ENCODE measurements around the gene MYO9A. TPM values are rescaled to one million over a fixed set of nuclear protein-coding genes. Genes with fewer than 3 reads are reported as not detected.

Gene MYO9A
- total and polyA plus RNA-seq, 11 donors, result 3.2 to 33.9 (median 29.9) TPM

DNA sequence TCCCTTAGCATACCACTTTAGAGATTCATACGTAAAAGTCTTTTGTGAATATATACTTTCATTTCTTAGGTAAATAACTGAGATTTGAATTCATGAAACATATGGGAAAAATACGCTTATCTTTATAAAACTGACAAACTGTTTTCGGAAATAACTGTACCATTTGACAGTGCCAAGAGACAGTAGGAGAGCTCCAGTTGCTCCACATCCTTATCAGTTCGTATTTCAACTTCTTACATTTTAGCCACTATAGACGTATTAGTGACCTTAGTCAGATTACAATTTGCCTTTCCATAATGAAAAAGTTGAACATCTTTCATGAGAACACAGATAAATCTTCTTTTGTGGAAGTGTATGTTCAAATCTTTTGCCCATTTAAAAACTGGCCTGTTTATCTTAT is 174.1 kb downstream of the MYO9A start:
- Histone ChIP-seq H3K36me3 (peaks cover 0 to 3% (median 0%) of the 10 kb centered on the region in 9 donors), H3K27me3 (no peaks in the 10 kb centered on the region), H3K9me3 (no peaks in the 10 kb centered on the region), H3K4me1 (no peaks in the 10 kb centered on the region), H3K4me3 (no peak overlapping the region), H3K27ac (no peak overlapping the region)
- intact Hi-C loops (cut with DNase I), result loop anchor here in 1 of 10 donors (1.0 kb wide), 1 partner anchor 13 kb away; no protein-coding TSS in a partner anchor
- DNase-seq (no peak), ATAC-seq (no peak)
- WGBS, 4 donors, result 91 to 95% (median 94%) methylated on average over 5 of the region's 5 CpGs
- TF ChIP-seq POLR2A (IDR thresholded peaks at IDR 0.05), result no peak
- TF ChIP-seq, protein P1, sequence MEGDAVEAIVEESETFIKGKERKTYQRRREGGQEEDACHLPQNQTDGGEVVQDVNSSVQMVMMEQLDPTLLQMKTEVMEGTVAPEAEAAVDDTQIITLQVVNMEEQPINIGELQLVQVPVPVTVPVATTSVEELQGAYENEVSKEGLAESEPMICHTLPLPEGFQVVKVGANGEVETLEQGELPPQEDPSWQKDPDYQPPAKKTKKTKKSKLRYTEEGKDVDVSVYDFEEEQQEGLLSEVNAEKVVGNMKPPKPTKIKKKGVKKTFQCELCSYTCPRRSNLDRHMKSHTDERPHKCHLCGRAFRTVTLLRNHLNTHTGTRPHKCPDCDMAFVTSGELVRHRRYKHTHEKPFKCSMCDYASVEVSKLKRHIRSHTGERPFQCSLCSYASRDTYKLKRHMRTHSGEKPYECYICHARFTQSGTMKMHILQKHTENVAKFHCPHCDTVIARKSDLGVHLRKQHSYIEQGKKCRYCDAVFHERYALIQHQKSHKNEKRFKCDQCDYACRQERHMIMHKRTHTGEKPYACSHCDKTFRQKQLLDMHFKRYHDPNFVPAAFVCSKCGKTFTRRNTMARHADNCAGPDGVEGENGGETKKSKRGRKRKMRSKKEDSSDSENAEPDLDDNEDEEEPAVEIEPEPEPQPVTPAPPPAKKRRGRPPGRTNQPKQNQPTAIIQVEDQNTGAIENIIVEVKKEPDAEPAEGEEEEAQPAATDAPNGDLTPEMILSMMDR (IDR thresholded peaks at IDR 0.05), result no peak

DNA sequence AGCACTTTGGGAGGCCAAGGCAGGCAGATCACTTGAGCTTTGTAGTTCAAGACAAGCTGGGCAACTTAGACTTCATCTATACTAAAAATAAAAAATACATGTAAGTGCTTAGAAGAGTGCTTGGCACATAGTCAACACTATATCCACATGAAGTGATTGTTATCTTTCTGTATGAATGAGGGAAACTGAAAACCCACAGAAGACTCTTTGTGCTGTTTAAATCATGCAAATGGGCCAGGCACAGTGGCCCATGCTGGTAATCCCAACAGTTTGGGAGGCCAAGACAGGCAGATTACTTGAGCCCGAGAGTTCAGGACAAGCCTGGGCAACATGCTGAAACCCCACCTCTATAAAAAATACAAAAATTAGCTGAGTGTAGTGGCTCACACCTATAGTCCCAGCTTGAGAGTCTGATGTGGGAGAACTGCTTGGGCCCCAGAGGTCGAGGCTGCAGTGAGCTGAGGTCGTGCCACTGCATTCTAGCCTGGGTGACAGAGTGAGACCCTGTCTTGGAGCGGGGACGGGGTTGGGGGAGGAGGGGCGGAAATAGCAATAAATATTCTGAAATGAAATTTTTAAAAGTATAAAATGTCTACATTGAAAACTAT is 177.9 kb downstream of the MYO9A start:
- TF ChIP-seq, protein P1 (IDR thresholded peaks at IDR 0.05), result no peak
- TF ChIP-seq POLR2A (IDR thresholded peaks at IDR 0.05), result no peak
- no peak overlapping the region for H3K27ac ChIP-seq
- DNase-seq, result no peak
- no peaks in the 10 kb centered on the region for H3K4me1 ChIP-seq
- no peak overlapping the region for H3K4me3 ChIP-seq
- ATAC-seq, result no peak
- WGBS, 4 donors, result 94 to 96% (median 95%) methylated on average over 6 of the region's 6 CpGs
- no peaks in the 10 kb centered on the region for H3K9me3 ChIP-seq
- intact Hi-C loops (cut with DNase I), result no loop called here
- H3K36me3 ChIP-seq, result peaks cover 0 to 31% (median 12%) of the 10 kb centered on the region in 9 donors
- H3K27me3 ChIP-seq, result no peaks in the 10 kb centered on the region

DNA sequence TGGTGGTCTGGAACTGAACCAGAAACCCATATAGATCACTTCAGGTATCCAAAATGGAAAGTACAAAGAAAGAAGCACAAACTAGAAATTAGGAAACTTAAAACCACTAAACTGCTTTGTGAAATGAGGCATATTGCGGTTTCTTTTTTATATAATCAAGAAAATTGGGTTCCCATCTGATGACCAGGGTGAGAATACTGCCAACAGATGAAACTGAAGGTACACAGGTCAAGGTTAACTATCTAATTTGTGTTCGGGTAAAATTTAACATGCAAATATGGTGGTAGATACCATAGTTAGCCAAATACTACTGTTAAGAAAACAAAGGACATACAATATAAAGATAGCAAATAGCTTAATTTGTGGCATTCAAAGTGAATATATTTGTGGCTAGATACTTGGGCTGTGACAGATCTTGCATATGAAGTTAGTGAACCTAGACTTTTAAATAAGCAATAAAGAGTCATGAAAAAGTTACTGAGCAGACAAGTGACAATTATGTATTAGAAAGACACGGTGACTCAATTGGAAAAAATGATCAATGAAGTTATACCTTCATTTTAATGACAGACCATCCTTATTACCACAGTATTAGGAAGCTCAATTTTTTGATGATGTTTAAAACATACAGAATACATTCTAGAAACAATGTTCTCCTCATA is 180.2 kb downstream of the MYO9A start:
- TF ChIP-seq, protein P1 (IDR thresholded peaks at IDR 0.05), result no peak
- TF ChIP-seq POLR2A (IDR thresholded peaks at IDR 0.05), result no peak
- Histone ChIP-seq H3K4me1 (no peaks in the 10 kb centered on the region), H3K27me3 (no peaks in the 10 kb centered on the region), H3K9me3 (peaks cover 0 to 2% (median 0%) of the 10 kb centered on the region in 12 donors), H3K4me3 (no peak overlapping the region), H3K27ac (no peak overlapping the region), H3K36me3 (peaks cover 0 to 53% (median 35%) of the 10 kb centered on the region in 9 donors)
- ATAC-seq (no peak), DNase-seq (no peak)
- 95 to 99% (median 98%) methylated on average over 3 of the region's 3 CpGs for WGBS, 4 donors
- intact Hi-C loops (cut with DNase I), result no loop called here

DNA sequence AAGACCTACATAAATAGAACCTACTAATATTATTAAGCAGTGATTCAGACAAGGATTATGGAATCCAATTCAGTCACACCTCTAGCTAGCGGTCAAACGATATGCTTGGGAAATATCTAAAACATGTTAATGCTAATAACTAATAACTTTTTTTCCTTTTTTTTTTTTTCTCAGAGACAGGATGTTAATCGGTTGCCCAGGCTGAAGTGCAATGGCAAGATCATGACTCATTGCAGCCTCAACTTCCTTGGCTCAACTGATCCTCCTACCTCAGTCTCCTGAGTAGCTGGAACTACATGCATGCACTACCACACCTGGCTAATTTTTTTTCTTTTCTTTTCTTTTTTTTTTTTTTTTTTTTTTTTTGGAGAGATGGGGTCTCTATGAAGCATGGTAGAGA is 183.5 kb downstream of the MYO9A start:
- intact Hi-C loops (cut with DNase I), result no loop called here
- Histone ChIP-seq H3K4me1 (no peaks in the 10 kb centered on the region), H3K4me3 (no peak overlapping the region), H3K36me3 (peaks cover 0 to 85% (median 63%) of the 10 kb centered on the region in 9 donors), H3K9me3 (peaks cover 0 to 26% (median 14%) of the 10 kb centered on the region in 12 donors), H3K27ac (no peak overlapping the region), H3K27me3 (no peaks in the 10 kb centered on the region)
- TF ChIP-seq, protein P1 (IDR thresholded peaks at IDR 0.05), result no peak
- no peak for TF ChIP-seq POLR2A (IDR thresholded peaks at IDR 0.05)
- no peak for DNase-seq
- ATAC-seq, result no peak
- 66 to 92% (median 84%) methylated on average over 3 of the region's 3 CpGs for WGBS, 4 donors

All from heart left ventricle (tissue), 16 donors.